ENCODE results near the gene MYO7A.

DNA sequence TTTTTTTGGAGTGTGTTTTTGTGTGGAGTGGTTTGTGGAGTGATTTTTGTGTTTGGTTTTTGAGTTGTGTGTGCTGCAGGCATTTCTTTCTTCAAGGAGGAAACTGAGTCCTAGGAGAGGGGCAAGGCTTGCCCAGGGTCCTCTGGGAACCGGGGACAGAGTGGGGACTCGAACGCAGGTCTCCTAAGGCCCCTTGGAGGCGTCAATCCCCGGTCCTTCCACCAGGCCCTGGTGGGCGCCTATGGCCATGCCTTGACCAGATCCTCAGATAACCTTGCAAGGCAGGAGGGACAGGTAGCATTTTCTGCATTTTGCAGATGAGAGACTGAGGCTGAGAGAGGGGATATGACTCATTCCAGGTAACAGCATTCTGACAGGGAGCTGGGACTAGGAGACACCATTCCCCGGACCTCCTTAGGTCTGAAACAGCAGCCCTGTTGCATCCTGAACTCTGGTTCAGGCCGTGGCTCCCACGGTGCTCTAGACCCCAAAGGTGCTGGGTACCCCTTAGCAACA is 39.1 kb downstream of the MYO7A start:
- TF ChIP-seq EZH2 (IDR thresholded peaks at IDR 0.05; ENCODE audit: insufficient read depth, poor library complexity, severe bottlenecking) (no peak), EZH2phosphoT487 (IDR thresholded peaks at IDR 0.05; ENCODE audit: insufficient read depth, low read depth) (no peak)
